NCI-H524 (cell line): ENCODE data around the gene OST4.
A peak's percentile ranks its signal among the peaks of the same experiment; 100 is the strongest.

Experiments
- DNase-seq, 2 experiments: peaks; one replicate each; lab custom pipeline; 2025; lab: John Stamatoyannopoulos, UW

The OST4 gene

GRCh38 chr2:27053321-27053720 is 18.1 kb downstream of the OST4 start:
- no peak for DNase-seq

DNA sequence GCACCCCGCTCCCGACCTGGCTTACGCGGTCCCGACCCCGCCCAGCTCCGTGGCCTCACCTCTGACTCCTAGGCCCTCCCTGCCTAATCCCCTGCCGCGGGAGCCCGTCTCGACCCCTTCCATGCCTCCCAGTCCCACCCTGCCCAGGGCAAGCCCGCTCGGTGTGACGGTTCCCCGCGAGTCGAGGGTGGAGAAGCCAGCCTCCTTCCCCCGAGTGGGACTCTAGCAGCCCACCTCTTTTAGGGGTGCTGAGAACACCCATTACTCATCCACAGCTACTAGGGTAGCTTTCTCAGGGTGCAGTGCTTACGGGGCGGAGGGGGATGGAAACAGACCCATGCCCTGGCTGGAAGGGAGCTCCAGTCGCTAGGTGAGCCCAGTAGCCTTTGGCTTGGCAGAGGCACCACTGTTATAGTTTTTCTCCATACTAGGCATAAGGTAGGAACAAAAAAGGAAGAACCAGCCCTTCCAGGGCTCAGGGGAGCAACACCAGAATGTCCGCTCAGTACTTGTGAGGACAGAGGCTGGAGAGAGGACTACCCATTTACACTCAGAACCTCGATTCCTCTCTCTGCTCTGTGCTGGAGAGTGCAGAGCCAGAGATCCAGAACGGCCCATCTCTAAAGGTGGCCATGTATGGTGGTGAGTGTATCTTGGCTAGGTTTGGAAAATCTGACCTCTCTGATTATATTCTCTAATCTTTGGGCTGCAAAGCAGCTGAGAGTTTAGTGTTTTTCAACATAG is 19.4 kb downstream of the OST4 start:
- DNase-seq, result peak in 1 of 2 experiments; percentile 42

- peak; percentile 97 to 98 for DNase-seq
These were observed 20.2 kb downstream of the OST4 start, which contains the start of gene AGBL5 for GRCh38 chr2:27050996-27051901. Gene AGBL5, plus strand, starts transcription at chr2:27051668. Its CDS starts 1,291 bp downstream, at chr2:27052959.

DNA sequence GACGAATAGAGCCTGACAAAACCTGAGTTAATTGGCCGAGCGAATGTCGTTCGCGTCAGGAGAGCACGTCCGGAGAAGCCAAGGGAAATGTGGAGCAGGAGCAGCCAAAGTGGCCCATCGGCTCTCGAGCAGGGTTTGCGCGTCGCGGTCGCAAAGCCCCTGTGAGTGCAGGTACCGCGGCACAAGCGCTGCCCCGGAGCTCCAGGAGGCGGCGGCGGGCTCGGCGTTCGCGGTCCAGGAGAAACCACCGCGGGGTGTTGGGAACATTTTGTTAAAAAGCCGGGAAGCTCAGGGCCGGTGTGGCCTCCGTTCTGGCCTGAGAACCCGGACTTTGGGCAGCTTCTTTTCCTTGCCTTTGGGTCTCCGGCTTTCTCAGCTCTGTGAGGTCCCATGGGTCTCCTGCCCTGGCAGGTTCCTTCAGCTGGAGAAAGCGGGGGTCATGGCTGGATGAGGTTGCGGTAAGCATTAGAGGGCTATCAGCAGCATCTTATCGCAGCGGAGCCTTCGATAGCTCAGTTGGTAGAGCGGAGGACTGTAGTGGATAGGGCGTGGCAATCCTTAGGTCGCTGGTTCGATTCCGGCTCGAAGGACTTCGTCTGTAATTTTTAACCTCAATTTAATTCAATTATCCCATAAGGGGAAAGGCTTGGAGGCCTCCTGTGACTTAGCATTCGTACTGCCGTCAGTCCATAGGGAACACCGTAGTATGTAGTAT is 21.0 kb downstream of the OST4 start:
- peak; percentile 97 for DNase-seq

- DNase-seq, result peak in 1 of 2 experiments; percentile 32
These were observed 21.8 kb downstream of the OST4 start for GRCh38 chr2:27049422-27050280.

DNA sequence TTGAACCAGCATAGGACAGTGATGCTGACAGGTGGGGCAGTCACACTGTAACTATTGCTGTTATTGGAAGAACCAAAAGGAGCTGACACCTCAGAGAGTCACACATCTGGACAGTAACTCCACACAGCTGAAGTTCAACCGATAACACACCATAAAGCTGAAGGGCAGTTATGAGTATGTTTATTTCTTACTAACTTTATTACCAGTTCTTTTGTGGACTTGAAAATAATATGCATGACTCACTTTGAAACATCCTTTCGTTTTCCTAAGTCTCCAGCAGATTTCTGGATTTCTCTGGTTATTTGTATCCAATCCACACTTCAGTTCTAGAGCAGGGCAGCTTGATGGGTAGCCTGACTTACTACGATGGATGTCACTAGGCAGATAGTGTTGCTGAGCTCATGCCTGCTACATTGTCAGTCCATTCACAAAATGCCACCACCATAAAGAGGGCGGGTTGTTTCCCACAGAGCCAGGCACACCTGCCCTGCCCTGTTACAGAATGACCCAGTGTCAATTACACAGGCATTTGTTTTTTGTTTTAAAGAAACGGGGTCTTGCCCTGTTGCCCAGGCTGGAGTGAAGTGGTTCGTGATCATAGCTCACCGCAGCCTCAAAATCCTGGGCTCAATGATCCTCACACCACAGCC is 28.3 kb downstream of the OST4 start:
- no peak for DNase-seq

DNA sequence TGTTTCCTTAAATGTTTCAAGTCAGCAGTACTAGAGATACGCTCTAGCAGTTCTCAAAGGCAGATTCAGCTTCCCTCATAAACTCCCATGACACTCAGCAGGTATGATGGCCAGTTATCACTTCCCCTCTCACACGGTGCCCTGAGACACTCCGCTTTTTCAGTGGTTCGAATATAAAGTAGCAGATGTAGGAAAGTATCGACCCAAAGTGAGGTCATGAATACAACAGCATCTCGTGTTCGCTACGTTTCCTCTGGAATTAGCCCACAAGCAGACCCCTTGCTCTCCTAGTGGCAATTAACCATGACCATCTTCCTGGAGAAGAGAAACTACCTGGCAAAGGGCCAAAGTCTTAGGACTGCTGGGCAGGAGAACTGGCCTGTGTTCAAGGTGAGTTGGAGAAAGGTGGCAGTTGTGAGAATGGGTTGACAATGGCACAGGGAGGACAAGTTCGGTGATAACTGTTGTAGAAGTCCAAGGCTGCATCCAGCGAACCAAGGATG is 29.2 kb downstream of the OST4 start:
- no peak for DNase-seq

DNA sequence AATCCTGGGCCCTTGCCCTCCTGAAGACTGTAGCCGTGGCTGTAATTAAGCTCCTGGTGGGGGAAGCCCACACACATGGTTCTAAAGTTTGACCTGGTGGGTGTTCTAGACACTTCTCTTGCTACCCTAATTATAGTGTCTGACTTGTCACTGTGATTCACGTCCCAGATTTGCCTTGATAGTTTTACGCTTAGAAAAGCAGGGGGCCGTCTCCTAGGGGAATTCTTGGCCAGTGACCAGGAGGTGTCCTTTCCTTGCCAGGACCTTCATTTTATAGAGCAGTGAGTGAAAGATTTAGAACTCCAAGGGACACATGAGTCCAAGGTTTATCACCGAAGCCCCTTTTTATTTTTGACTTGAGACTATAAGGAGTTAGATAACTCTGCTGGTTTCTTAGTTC is 29.7 kb downstream of the OST4 start:
- DNase-seq, result no peak

GRCh38 chr2:27040282-27040681 is 31.2 kb downstream of the OST4 start:
- no peak for DNase-seq

- no peak for DNase-seq
These were observed 31.6 kb downstream of the OST4 start for GRCh38 chr2:27039871-27040270.

DNA sequence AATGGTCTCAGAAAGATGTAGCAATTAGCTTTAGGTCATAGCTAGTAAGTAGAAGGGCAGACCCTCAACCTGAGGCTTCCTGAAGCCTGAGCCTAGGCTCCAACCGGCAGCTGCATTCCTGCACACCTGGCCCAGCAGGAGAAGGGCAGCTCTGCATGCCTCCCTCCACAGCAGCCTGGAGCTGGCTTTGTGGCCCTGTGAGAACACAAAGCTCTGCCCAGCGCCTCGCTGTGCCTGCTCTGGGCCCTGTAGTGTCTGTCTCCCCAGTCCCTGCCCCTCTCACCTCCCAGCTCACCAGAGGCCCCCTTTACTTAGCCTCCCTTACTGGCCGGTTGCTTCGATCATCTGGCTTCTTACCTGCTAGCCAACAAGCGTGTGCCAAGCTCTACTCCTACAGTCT is 32.0 kb downstream of the OST4 start:
- no peak for DNase-seq

GRCh38 chr2:27038631-27039339 is 32.7 kb downstream of the OST4 start:
- DNase-seq, result no peak

DNA sequence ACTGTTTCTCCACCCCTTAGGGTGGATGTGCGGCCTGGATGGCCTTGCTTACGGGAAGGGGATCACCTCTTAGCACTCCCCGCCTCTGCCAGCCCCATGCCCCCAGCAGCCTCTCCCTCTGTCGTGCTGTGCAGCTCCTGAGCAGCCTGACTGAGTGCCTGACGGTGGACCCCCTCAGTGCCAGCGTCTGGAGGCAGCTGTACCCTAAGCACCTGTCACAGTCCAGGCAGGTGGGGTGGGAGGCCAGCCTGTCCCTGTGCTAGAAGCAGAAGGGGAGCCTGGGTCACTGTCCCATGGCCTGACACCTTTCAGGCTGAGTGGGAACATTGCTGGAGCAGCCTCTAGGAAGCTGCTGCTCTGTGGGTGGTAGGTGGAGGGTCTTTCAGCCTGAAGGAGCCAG is 33.4 kb downstream of the OST4 start:
- DNase-seq, result no peak

DNA sequence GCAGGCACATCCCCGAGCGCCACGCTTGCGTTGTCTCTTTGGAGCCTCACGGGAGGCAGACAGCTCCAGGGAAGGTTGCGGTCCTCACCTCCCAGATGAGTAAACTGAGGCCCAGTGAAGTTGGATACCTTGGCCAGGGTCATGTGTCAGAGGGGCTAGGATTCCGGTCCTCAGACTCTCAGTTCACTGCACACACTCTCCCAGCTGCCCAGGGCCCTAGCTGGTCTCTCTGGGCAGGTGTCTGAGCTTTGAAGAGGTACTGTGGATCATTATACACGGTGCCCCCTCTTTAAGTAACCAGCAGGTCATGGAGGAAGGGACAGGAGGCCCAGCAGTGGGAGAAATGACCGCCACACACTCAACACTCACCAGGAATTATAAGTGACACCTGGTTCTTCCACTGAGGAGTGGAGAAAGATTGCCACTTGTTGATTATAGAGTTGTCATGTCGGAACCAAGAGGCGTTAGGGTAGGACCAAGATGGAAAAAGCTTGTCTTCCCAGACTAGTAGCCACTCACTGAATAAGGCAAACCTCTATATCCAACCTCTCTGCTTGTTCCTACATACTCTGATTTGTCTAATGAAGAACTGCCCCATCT is 38.1 kb downstream of the OST4 start:
- DNase-seq, result no peak

DNA sequence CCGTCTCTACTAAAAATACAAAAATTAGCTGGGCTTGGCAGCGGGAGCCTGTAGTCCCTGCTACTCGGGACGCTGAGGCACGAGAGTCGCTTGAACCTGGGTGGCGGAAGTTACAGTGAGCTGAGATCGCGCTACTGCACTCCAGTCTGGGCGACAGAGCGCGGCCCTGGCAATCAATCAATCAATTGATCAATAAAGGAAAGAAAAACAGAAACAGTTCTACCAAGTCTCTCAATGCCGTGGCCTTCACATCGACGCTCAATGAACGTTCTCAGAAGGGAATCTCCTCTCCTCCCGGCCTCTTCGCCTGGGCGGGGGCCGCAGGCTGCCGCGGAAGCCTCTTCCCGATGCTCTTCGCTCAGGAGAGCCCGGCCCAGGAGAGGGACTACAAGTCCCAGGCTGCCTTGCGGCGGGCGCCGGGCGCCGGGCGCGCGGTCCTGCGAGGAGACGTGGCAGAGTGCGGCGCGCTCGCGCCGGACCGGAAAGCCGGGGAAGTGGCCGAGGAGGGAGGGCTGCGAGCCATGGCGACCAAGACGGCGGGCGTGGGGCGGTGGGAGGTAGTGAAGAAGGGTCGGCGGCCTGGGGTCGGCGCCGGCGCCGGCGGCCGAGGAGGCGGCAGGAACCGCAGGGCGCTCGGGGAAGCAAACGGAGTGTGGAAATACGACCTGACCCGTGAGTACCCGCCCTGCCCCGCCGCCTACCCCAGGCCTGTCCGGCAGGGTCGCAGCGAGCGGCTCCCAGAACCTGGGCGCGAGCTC is 38.8 kb downstream of the OST4 start, which contains the start of gene TMEM214:
TMEM214 (plus strand) TSS at position 471 of the 758 bp plus-strand sequence; CDS start at position 522, 51 bp downstream.
- DNase-seq, result peak; percentile 71 to 92

DNA sequence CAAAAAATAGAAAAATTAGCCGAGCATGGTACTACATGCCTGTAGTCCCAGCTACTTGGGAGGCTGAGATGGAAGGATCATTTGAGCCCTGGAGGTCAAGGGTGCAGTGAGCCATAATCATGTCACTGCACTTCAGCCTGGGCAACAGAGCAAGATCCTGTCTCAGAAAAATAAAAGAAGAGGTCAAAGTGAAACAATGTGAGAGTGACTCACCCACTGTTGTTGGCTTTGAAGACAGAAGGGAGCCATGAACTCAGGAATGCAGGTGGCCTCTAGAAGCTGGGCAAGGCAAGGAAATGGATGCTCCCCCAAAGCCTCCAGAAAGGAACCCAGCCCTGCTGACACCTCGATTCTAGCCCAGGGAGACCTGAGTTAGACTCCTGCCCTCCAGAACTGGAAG is 42.4 kb downstream of the OST4 start:
- DNase-seq, result no peak

GRCh38 chr2:27027211-27027651 is 44.2 kb downstream of the OST4 start:
- no peak for DNase-seq
